Cardiac muscle cell (in vitro differentiated cells and primary cell): ENCODE data around the gene LTB4R. TPM values are rescaled to one million over a fixed set of nuclear protein-coding genes. Genes with fewer than 3 reads are reported as not detected.

ENCODE experiments used
- DNase-seq, 2 donors: peaks; one replicate each; pipeline versions ENCODE4 v3.0.0 to v3.0.0-alpha.2; 2010 to 2017; ENCODE audit warnings: low read depth in 1 of 2, low spot score in 1 of 2
- H3K27ac ChIP-seq: fragments of 200-600 bp; sonication (generic); 2 replicates; pipeline ENCODE4 v1.5.1; 2016
- H3K27me3 ChIP-seq: fragments of 200-600 bp; sonication (generic); 2 replicates; pipeline ENCODE4 v1.6.0; 2016; ENCODE audit warnings: control low read depth
- H3K36me3 ChIP-seq: fragments of 200-600 bp; sonication (generic); 2 replicates; pipeline ENCODE4 v1.5.1; 2016; ENCODE audit warnings: control low read depth
- H3K4me1 ChIP-seq: fragments of 200-600 bp; sonication (generic); 2 replicates; pipeline ENCODE4 v1.8.1; 2017; ENCODE audit warnings: low read depth, mild to moderate bottlenecking, mixed run types
- H3K4me3 ChIP-seq: fragments of 200-600 bp; sonication (generic); 2 replicates; pipeline ENCODE4 v1.5.1; 2016; ENCODE audit warnings: mild to moderate bottlenecking
- H3K9me3 ChIP-seq: fragments of 200-600 bp; sonication (generic); 2 replicates; pipeline ENCODE4 v1.5.1; 2017; ENCODE audit warnings: low read depth, mild to moderate bottlenecking, control low read depth
- CTCF ChIP-seq: IDR thresholded peaks from 2 replicates; pipeline ENCODE4 v1.5.1; 2012; ENCODE audit warnings: low read depth, mild to moderate bottlenecking, low read length
- polyA plus RNA-seq: library from polyadenylated mRNA; unstranded; fragments of >200 nt; fragmentation: Nextera tagmentation; extraction: Ambion mirVana; gene quantifications from 2 replicates; pipeline ENCODE4 v1.2.1, GENCODE V29; 2016
- total RNA-seq: library from RNA; depleted of rRNA; stranded (reverse); fragments of >200 nt; gene quantifications from 2 replicates; pipeline ENCODE4 v1.2.3, GENCODE V29; 2016

The LTB4R gene
- total and polyA plus RNA-seq, 2 experiments from 2014 or later: 2.7 to 8.5 TPM

- peaks cover 15% of the 10 kb centered on the region for H3K36me3 ChIP-seq
- no peaks in the 10 kb centered on the region for H3K4me1 ChIP-seq
- no peak for DNase-seq
- no peaks in the 10 kb centered on the region for H3K27me3 ChIP-seq
- H3K9me3 ChIP-seq: no peaks in the 10 kb centered on the region
- TF ChIP-seq CTCF: no peak
- no peak overlapping the region for H3K4me3 ChIP-seq
- no peak overlapping the region for H3K27ac ChIP-seq
These were observed 2.8 kb upstream of the LTB4R start for GRCh38 chr14:24308342-24309124.

GRCh38 chr14:24309538-24310264 is 1.6 kb upstream of the LTB4R start, which contains the start of gene LTB4R2:
Gene LTB4R2, plus strand, starts transcription at chr14:24310140. Its CDS starts 525 bp downstream, at chr14:24310665.
- H3K36me3 ChIP-seq: peaks cover 3% of the 10 kb centered on the region
- no peak within 1 kb of the TSS for H3K27ac ChIP-seq
- H3K27me3 ChIP-seq: no peaks in the 10 kb centered on the region
- TF ChIP-seq CTCF: no peak
- no peak within 1 kb of the TSS for H3K4me3 ChIP-seq
- no peaks in the 10 kb centered on the region for H3K9me3 ChIP-seq
- no peaks in the 10 kb centered on the region for H3K4me1 ChIP-seq
- DNase-seq: no peak

- Histone ChIP-seq H3K9me3 (no peaks in the 10 kb centered on the region), H3K27ac (no peak overlapping the region), H3K27me3 (no peaks in the 10 kb centered on the region), H3K4me1 (no peaks in the 10 kb centered on the region), H3K4me3 (no peak overlapping the region), H3K36me3 (no peaks in the 10 kb centered on the region)
- no peak for TF ChIP-seq CTCF
- DNase-seq: no peak
These were observed 1.0 kb upstream of the LTB4R start for GRCh38 chr14:24310265-24310645.

- H3K36me3 ChIP-seq: no peaks in the 10 kb centered on the region
- H3K4me3 ChIP-seq: no peak overlapping the region
- no peak for TF ChIP-seq CTCF
- no peaks in the 10 kb centered on the region for H3K9me3 ChIP-seq
- DNase-seq: peak in 1 of 2 donors; percentile 23
- no peaks in the 10 kb centered on the region for H3K4me1 ChIP-seq
- no peak overlapping the region for H3K27ac ChIP-seq
- H3K27me3 ChIP-seq: no peaks in the 10 kb centered on the region
These were observed 724 bp downstream of the LTB4R start for GRCh38 chr14:24311837-24312615.

GRCh38 chr14:24312736-24313507 is 1.6 kb downstream of the LTB4R start:
- no peak overlapping the region for H3K27ac ChIP-seq
- H3K36me3 ChIP-seq: no peaks in the 10 kb centered on the region
- no peak for TF ChIP-seq CTCF
- no peaks in the 10 kb centered on the region for H3K27me3 ChIP-seq
- H3K4me1 ChIP-seq: no peaks in the 10 kb centered on the region
- no peaks in the 10 kb centered on the region for H3K9me3 ChIP-seq
- no peak overlapping the region for H3K4me3 ChIP-seq
- DNase-seq: peak in 1 of 2 donors; percentile 49
